GM20431 (cell line): ENCODE data around the gene TLCD5.

Experiments
- in situ Hi-C: fragments of 300-500 bp; cut with MseI, MboI; formaldehyde crosslinking; loops from one replicate; pipeline ENCODE4 v1.15.0; 2020; ENCODE audit warnings: low sequenced_read_pairs; ENCODE audit not compliant: unreplicated experiment

Gene TLCD5

GRCh38 chr11:120324932-120325810 lies at the start of gene TLCD5:
Gene TLCD5 (plus strand): TSS chr11:120325299. CDS start chr11:120327442, 2,143 bp downstream.
- in situ Hi-C loops: no loop called here

- in situ Hi-C loops: no loop called here
These were observed 45.6 kb upstream of the TLCD5 start for GRCh38 chr11:120279502-120279901.

DNA sequence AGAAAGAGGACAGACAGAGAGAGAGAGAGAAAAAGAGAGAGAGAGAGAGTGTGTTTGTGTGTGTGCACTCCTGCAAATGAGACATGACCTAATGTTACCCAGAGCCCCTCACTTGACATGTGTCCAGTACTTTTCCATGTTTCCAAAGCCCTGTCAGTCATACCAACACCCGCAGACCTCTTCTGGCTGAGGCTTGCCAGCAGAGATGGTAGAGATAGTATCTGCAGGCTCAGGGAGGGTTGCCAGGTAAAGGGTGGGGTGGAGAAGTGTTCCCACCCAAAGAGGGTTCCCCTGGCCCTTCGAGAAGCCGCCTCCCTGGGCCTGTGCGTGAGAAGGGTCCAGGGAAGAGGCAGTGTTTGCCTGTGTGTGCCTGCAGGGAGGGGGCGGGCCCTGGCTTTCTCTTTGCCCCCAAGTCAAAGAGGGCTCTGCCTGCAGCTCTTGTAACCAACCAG lies 44.5 kb upstream of the TLCD5 start:
- in situ Hi-C loops: no loop called here

GRCh38 chr11:120281143-120281795 lies 43.8 kb upstream of the TLCD5 start:
- in situ Hi-C loops: no loop called here

DNA sequence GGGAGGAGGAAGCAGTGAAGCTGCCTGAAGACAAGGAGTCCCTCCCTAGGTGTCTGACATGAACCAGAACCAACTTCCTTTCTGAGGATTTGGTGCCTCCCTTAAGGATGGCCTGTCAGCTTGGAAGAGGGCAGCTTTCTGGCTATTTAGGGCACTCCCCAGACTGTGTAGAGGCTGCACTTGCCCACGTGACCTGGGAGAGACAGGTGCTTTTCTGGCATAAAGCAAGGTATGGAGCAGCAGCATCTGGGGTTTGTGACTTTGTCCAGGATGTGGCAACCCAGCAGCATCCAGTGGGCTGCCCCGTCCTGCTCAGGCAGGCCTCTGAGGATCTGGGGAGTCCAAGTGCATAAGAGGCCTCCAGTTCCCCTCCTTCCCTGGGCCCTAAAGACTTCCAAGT lies 42.0 kb upstream of the TLCD5 start:
- in situ Hi-C loops: no loop called here

GRCh38 chr11:120284272-120284671 lies 40.8 kb upstream of the TLCD5 start:
- in situ Hi-C loops: no loop called here

- in situ Hi-C loops: no loop called here
These were observed 39.8 kb upstream of the TLCD5 start for GRCh38 chr11:120285256-120285655.

DNA sequence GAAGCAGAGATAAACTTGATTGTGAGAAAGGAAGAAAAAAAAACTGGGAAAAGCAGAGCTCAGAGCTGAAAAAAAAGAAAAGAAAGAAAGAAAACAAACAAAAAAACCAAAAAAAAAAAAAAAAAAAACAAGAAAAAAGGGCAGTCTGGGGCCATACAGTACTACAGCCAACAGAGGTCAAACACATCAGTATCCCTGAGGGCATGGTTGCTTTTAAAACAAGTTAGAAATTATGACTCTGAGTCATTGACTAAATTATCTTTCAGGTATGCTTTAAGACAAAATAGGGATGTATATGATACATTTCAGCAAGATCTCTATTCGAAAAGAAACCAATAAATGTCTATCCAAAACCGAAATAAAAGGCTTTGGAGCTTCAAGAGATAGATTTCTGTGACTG lies 37.1 kb upstream of the TLCD5 start:
- in situ Hi-C loops: no loop called here

DNA sequence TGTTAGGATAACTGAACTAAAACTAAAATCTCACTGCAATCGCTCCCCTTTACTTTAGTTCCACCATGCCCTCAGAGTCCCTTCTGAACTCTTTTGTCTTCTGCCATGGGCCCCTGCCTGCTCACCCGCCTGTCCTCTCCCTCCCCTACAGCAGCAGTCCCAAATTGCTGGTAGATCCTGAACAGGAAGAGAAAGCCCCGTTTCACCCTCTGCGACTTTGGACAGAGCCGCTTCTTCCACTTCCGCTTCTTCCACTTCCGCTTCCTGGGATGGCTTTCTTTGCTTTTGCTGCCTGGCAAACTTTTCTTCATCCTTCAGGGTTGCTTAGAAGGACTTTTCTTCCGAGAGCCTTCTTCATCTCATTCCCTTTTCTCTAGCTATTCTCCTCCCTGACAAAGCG lies 35.7 kb upstream of the TLCD5 start:
- in situ Hi-C loops: no loop called here

DNA sequence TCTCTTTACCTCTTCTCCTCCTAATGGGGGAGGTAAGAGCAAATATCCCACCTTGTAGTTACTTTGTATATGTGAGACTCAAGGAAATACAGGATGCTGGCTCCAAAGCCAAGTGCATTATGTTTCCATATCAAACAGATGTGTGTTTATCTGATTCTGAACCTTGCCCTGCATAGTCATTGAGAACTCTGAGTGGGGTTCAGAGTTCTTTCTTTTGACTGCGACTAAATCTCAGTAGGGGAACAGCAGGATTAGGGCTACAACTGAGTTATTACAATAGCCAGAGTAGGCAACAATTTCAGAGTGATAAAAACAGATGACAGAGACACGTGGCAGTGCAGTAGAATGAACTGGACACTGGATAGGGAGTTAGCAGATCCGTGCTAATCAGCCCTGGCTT lies 34.1 kb upstream of the TLCD5 start:
- in situ Hi-C loops: no loop called here

DNA sequence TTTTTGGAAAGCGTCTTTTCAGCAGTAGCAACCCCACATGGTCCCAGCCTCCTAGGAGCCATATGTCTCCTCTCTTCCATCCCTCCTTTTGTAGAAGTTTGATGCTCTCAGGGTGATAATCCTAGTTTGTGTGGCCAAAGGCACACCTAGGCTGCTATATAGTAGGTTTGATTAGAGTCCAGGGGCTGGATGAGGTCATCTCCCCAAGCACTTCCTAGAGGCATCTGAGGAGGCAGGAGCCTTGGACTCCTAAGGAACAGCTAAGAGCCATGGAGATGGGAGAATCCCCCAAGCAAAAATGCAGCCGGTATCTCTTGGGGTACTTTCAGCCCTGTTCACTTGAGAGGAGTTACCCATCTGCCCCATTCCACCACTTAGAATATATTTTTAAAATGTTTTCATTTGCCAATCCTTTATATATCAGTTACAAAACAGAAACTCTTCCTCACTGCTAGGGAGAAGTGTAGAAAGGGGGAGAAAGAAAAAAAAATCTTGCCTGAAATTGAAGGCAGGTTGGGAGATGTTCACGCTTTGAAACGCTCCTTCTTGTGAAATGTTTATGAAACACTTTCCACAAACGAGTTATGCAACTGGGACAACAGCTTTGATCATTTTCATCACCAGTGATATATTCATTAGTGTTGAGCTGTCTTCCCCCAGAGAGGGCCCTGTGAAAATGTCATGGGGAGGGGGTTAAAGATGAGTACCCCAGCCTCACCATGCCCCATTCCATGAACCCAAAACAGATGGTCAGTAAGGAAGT lies 31.9 kb upstream of the TLCD5 start:
- in situ Hi-C loops: no loop called here

DNA sequence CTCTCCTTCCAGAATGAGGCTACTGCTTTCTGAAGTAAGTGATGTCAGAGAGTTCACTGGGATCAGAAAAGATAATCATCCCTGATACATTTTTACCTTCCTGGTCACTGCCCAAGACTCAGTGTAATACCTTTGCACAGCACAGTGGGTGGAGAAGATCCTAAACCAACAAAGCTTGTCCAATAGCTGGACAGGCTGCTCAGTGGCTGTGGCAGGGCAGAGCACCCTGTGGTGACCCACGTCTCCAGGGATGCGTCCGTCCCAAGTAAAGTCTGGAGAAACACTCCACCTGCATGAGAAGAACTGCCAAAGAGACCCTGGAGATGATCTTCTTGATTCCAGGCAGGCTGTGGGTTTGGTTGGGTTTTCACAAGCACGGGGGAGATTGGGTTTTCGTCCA lies 31.0 kb upstream of the TLCD5 start:
- in situ Hi-C loops: no loop called here

DNA sequence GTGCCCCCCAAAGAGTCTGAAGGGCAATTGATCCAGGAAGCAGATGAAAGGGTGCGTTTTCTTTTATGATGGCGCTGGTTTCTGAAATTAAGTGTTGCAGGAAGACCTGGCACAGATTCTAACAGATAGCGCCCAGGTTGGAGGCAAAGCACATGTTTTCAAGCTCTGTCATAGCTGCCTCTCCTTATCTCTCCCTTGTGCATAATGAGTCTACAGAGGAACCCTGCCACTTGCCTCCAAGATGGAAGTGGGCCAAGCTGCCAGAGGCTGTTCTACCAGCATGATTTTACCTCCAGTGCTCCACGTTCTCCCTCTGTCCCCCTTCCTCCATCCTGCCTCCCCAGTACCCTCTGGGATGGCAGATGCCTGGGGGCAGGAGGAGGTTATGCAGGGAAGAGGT lies 30.0 kb upstream of the TLCD5 start:
- in situ Hi-C loops: loop anchor here (5.0 kb wide), 1 partner anchor 63 kb away; no protein-coding TSS in a partner anchor

DNA sequence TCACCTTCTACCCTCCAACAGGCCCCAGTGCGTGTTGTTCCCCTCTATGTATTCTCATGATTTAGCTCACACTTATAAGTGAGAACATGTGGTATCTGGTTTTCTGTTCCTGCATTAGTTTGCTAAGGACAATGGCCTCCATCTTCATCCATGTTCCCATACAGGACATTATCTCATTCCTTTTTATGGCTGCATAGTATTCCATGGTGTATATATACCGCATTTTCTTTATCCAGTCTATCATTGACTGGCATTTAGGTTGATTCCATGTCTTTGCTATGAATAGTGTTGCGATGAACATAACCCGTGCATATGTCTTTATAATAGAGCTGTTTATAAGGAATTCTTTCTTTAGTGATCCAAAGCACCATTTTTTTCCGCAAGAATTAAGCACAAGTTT lies 28.5 kb upstream of the TLCD5 start:
- in situ Hi-C loops: loop anchor here (5.0 kb wide), 1 partner anchor 64 kb away; no protein-coding TSS in a partner anchor

DNA sequence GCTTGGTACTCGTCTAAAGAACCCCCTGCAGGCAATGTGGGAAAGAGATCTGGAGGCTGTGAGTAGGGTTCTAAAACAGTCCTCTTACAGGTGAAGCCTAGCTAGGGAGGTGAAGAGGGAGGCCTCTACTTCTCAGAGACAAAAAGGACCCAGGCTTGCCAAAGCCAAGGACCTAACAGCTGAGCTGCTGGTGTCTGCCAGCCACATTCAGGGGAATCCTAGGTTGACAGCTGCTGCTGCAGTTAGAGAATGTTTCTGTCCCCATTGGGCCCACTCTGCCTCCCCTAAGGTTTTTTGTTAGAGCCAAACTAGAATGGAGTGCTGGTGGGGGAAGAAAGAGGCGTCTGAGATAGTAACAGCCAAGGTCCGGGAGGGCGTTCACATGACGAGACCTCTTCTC lies 26.6 kb upstream of the TLCD5 start:
- in situ Hi-C loops: loop anchor here (5.0 kb wide), 1 partner anchor 66 kb away; no protein-coding TSS in a partner anchor

DNA sequence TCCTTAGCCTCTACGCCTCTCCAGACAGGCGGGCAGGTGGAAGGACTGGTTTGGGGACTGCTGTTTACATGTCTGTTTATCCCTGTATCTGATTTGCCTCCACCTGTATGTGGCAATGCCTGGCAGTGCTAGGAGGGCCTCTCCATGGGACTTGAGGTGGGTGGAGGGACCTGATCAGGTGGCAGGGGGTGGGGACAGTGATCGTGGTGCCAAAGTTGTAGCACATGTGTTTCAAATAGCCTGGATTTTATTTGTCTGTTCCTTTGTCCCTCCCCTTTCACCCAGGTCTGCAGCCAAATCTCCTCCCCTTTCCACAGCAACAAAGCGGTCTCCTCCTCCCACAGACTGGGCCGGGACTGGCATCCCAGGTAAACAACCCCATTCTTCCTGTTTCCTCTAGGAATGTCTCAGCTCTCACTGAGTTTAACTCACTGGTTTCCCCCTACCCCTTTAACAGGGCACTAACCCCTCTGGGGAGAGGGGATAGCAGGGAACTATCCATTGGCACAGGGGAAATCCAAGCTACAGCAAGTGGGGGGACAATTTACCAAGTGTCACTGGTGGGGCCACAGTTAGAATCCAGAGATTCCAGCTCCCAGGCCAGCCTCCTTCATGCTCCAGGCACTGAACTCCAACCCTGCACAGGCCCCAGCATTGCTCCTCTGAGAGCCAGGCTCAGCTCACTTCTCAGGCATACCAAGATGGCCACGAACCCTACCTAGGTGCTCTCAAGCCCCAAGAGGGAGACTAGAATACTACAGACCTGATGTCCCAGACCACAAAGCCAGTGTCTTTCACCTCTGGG lies 22.9 kb upstream of the TLCD5 start:
- in situ Hi-C loops: no loop called here

DNA sequence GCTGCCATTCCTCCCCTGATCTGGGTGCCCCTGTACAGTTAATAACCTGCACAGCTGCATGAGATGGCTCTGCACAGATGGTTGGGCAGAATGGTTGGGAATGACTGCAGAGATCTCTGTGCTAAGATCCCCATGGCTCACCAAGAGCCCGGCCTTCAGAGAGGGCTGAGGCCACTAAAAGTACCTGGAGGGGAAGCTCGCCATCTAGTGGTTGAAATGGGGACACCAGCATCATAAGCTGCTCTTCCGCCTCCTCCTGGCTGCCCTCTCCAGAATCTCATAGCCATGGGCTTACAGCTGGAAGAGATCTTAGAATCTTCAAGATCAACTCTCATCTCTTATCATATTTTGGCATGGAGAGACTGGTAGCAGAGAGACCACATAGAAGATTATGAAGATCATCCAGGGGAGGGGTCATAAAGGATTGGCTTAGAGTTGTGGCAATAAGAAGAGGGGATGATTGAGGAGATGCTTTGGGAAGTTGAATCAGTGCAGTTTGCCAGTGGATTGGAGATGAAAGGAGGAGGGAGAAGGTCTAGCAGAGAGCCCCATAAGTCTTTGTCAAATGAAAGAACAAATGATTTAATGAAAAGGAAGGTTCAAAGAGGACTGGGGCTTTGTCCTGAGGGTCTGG lies 22.0 kb upstream of the TLCD5 start:
- in situ Hi-C loops: no loop called here

- in situ Hi-C loops: no loop called here
These were observed 20.6 kb upstream of the TLCD5 start for GRCh38 chr11:120304526-120304925.

DNA sequence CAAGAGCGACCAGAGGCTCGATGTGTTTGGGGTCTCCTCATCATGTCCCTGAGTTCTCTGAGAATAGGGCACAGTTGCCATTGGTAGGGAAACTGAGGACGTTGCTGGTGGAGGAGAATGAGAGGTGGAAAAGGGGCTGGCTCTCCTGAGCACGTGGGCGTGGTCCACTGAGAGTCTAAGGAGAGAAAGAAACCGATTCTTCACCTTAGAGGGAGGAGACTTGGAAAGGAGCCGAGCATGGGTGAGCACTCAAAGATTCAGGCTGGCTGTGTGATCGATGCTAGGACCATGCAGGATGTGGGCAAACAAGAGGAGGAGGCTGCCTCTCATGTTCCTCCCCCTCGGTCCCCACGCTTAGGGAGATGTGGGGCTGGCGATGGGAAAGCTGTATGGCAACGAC lies 19.8 kb upstream of the TLCD5 start:
- in situ Hi-C loops: no loop called here
